Left hindlimb (tissue), 1 donor: ENCODE measurements around the gene F2RL2.

ENCODE experiments used
- DNase-seq: peaks from one replicate; pipeline ENCODE4 v3.0.0-alpha.2; 2018

F2RL2 gene

GRCh38 chr5:76622973-76623596, at the start of gene F2RL2:
Gene F2RL2 (minus strand): TSS chr5:76623403. CDS start chr5:76623230, 173 bp downstream.
- peak; percentile 36 for DNase-seq

DNA sequence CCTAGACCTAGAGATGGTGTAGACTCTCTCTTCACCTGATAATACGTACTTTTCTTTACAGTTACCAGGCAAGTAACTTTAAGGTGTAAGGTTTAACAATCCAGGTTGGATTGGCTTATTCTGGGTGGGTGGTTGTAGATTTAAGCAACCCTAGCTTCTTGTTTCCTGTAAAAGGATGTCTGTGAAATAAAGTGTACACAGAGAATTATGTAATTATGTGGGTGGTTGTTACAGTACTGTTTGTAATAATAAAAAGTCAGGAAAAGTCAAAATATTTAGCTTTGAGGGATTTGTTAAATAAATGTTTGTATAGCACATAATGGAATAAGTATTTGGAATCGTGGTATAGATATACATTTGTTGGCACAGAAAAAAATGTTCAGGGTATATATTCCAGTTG, 49.0 kb upstream of the F2RL2 start:
- DNase-seq, result no peak

DNA sequence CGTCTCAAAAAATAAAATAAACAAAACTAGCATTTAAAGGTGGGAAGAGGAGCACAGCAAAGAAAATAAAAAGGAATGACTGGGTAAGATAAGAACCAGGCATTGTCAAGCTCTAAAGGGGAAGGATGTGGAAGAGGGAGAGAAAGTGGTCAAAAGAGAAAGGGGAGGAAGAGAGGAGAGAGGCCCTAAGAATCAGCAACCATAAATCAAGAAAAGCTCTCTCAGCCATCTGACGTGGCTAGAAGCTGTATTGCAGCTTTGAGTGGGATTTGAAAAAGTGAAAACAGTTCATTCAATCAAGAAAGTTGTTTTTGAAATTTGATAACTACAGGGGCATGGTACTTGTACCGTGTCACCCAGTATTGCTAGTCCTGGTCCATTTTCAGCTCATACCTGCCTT, 47.3 kb upstream of the F2RL2 start:
- DNase-seq, result no peak

GRCh38 chr5:76669245-76669644, 46.0 kb upstream of the F2RL2 start:
- DNase-seq, result no peak

- DNase-seq, result no peak
These were observed 44.3 kb upstream of the F2RL2 start for GRCh38 chr5:76667495-76667894.

- DNase-seq, result no peak
These were observed 40.9 kb upstream of the F2RL2 start for GRCh38 chr5:76664079-76664478.

DNA sequence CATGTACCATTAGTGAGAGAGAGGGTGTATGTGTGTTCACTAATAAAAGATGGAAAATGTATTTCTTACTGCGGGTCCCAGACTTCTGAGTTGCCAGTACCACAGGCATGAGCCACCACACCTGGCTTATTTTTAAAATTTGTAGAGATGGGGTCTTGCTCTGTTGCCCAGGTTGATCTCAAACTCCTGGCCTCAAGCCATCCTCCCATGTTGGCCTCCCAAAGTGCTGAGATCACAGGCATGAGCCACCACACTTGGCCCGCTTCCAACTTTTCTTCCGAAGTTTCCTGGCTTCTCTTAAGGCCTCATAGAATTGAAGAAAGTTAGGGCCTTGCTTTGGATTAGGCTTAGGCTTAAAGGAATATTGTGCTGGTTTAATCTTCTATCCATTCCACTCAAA, 40.4 kb upstream of the F2RL2 start:
- no peak for DNase-seq

GRCh38 chr5:76662521-76662920, 39.3 kb upstream of the F2RL2 start:
- DNase-seq, result no peak

DNA sequence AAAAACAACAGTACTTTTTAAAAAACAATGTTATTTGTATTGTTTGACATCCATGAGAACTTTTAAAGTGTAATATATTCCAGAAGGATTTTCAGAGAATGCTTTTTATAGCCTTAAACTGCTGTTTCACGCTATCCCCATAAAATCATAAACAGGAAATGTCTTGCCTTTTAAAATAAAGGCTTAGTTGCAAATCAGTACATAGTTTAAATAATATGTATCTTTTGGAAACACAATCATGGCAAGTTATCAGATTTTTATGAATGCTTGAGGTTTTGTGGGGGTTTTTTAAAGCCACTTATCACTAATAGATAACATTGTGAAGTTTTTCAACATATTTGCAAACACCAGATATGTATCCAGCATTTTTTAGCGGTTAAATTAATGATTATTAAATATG, 37.2 kb upstream of the F2RL2 start:
- no peak for DNase-seq

- DNase-seq, result no peak
These were observed 34.6 kb upstream of the F2RL2 start for GRCh38 chr5:76657683-76658311.

DNA sequence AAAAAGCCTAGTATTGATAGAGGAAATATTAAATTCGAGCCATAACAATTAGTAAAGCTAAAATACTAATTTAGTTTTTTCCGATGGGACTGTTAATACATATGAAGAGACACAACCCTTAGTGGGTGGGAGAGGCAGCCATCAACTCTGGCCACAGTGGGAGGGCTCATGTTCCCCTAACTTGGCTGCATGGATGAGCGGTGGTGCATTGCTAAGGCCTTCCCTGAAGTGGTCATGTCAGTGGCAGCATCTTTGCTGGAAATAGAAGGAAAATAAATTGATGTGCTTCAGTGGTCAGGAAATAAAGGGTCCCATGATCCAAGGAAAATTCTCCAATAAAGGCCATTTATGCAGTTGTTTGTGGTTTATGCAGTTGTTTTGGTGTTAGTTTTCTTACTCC, 33.9 kb upstream of the F2RL2 start:
- DNase-seq, result no peak

- DNase-seq, result no peak
These were observed 29.7 kb upstream of the F2RL2 start for GRCh38 chr5:76652809-76653414.

GRCh38 chr5:76649140-76649539, 25.9 kb upstream of the F2RL2 start:
- DNase-seq, result no peak

DNA sequence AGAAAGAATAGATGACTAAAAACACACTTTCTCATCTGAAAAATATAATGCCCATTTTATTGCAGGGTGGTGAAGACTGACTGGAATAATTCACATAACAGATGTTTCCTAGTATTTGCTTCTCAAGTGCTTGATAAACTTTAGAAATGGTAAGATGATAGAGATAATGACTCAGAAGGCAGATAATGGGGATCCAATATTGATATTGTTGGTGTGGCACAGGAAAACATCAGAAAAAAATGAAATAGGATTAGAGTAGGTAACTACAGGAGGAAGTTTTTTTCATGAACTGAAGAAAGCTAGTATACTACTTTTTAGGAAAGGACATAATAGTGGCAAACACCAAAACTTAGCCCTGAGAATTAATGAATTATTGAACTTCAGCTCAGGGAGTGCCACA, 20.2 kb upstream of the F2RL2 start:
- DNase-seq, result no peak

GRCh38 chr5:76642390-76643040, 19.3 kb upstream of the F2RL2 start:
- no peak for DNase-seq

DNA sequence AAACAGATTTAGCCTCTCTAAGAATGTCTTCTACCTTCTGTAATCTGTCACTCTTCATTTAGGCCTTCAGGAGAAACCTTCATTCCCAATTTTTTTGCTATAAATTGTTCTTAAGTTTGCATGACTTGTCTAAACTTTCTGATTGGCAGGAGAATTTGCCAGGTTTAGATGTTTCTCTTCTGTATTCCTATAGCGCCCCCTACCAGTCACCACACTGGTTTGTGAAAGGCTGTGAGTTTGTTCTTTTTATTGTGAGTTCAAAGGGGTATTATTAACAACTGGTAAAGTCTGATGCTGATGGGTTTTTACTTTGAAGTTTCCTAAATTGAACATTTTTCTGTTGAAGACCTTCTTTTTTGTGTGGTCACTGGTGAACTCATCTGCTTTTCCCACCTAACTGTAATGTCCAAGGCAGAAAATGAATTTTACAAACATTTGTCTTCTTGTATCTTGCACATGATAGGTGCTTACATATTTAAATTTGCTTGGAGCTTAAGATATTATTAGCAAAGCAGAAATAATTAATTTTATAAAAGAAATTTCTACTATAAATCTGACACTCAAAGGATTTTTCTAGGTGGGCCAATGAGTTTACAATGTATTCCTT, 18.4 kb upstream of the F2RL2 start:
- DNase-seq, result peak; percentile 36

- DNase-seq, result no peak
These were observed 15.3 kb upstream of the F2RL2 start for GRCh38 chr5:76638479-76638878.

- no peak for DNase-seq
These were observed 14.3 kb upstream of the F2RL2 start for GRCh38 chr5:76637490-76637889.

DNA sequence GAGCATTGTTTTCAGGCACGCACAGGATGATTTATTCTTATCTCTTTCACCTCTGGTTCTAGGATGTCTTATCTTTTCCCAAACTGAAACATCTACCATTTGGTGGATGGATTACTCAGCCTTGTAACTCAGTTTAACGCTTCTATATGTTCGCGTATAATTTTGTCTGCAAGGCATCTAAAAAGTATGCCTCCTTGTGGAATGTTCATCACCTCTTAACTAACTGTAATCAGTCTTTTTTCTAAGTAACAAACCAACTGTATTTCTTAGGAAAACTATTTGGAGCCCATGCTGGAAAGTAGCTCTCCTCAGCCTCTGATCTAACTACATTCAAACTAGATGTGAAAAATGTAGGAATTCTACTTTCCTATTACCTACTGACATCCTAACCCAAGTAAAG, 11.5 kb upstream of the F2RL2 start:
- no peak for DNase-seq

DNA sequence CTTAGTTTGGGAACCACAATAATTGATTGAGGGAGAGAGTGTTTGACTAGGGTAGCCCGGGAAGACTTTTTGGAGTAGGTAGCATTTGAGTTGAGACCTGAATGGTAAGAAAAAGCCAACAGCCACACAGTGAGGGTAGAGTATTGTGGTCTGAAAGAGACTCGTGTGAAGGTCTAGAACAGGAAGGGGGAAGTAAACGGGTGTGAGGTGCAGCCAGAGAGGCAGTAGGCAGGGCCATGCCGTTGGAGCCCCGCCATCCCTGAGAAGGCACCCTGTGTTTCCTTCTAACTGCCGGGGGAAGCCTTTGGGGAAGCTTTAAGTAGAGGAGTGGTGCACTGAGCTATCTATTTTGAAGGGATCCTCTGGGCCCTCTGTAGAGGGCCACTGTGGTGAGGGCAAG, 3.5 kb upstream of the F2RL2 start:
- no peak for DNase-seq

GRCh38 chr5:76625087-76625815, 2.0 kb upstream of the F2RL2 start:
- DNase-seq, result no peak

DNA sequence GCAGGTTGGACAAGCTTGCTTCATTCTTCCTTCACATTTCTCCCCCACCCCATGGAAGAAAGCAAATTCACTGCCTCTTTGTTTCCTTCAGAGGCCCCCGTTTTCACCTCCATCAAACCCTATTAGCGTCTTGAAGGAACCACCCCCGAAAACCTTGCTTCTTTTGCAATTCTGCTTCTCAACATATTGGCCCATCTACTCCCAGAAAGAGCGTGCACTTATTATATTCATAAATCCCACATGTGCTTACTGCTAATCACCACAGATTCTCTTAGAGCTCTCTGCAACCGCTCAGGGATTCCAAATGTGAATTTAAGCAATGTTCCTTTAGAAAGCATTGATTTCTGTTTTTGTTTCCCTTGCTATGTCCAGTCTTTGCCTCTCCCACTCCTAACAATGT, 1.1 kb downstream of the F2RL2 start:
- no peak for DNase-seq

DNA sequence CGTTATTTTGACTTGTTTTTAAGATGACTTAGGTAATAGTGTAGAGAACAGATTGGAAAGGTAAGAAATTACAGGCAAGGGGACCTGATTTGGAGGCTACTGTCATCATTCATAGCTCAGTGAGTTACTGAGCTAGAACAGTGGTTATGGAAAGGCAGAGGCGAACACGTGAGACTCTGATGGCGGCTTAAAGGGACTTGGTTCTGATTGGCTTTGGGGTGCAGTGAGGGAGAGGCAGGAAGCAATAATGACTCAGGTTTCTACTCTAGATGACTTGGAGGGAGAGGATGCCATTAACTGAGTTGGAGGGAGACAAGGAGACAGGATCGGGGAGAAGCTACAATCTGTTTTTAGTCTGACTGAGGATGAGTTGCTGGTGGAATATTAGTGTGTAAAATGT, 3.0 kb downstream of the F2RL2 start:
- DNase-seq, result no peak
